Measurements from ENCODE around the gene POLDIP3.
"Not testable (repeated sequence)": the region's sequence is repeated elsewhere in the genome, so short reads cannot be mapped to it uniquely, and the experiment has no call there.

Gene POLDIP3

DNA sequence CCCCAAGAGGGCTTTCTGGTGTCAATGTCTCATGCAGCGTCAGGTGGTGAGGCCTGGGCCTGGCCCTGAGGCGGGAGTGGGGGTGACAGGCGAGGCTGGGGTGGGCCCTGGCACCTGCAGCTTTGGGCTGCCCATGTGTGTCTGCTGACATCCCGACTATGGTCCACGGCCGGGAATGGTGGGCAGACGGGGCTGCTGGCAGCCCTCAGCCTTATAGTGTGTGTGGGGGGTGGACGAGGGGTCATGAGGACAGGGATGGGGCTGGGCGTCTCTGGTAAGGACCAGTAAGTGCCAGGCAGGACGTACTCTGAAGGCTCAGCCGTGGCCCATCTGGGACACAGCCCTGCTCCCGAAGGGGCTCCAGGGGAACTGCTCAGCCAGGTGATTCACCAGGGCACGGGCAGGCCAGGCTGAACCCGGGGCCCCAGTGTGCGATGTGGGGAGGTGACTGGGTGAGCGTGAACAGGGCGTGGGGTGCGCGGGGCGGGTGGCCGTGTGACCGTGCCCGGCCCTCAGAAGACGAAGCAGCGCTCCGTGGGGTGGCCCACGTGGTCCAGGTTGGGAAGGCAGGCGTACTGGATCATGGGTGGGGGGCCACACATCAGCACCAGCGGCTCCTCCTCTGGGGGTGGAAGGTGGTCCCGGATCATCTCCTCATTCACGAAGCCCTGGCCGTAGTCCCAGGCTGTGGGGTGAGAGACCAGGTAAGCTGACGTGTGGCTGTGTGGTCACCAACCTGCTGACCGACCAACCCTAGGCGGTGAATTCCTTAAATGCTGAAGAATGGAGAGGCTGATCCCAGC is 4.8 kb upstream of the POLDIP3 start:
- ATAC-seq = no peak

DNA sequence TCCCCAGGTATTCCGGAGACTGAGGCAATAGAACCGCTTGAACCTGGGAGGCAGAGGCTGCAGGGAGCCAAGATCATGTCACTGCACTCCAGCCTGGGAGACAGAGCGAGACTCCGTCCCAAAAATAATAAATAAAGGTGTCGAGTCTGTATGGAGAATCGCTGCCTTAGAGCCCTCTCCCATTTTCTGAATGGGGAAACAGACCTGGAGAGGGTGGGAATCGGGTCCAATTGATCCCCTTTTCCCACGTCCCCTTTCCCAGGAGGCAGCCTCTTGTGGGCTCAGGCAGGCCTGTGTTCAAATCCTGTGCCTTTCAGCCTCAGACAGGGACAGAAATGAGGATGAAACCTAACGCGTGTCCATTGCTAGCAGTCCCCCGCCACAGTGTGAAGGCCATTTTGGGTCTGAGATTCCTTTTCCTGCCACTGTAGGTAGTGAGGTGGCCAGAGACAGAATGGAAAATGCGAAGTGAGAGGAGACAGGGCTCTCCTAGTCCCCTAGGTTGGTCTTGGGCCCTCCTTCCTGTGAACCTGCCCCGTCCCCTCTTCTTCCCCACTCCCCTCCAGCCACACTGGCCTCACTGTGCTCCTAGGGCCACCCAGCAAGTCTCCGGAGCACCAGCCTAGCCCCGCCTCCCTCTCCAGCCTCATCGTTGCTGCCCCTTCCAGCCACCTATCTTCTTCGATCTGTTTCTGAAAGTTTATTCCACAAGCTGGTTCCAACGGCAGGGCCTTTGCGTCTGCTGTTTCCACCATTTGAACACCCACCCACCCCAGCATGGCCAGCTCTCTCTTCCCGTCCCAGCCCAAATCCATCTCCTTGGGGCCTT is 2.7 kb upstream of the POLDIP3 start:
- no peak for ATAC-seq

DNA sequence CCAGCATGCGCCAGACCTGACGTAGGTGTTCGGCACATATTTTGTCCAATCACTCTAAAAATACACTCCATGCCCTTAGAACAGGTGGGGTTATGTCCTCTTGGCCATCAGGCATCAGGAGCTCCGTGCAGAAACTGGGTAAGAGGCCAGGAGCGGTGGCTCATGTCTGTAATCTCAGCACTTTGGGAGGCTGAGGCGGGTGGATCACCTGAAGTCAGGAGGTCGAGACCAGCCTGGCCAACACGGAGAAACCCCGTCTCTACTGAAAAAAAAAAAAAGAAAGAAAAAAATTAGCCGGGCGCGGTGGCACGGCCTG is 1.1 kb upstream of the POLDIP3 start:
- ATAC-seq = not testable (repeated sequence)

DNA sequence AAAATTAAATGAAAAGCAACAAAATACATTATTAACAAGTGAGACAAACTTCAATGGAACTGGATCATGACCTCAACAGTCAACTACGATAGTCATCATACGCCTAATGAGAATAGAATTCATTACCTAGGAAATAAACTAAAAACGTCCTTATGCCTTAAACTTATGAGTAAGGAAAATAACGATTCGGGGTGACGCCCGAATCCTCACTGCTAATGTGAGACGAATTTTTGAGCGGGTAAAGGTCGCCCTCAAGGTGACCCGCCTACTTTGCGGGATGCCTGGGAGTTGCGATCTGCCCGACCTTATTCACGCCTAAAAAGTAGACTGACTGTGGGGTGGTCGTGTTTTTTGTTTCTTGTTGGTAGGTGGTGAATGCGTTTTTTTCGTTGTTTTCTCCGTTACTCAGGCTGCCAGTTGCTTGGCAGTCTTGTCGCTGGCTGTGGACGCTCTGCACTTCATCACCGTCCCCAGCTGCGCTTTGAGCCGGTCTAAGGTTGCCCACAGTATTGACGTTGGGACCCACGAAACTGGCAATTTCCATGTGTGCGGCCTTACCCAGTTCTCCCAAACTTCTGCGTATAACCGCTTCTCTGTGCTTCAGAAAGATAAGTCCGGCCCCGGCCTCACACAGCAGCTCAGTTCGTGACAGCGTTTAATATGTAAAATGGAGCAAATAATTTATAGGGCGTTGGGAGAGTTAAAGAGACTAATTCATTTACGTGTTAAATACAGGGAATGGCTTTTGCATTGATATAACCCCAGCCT is 593 bp upstream of the POLDIP3 start:
- ATAC-seq = peak; percentile 78 to 81

DNA sequence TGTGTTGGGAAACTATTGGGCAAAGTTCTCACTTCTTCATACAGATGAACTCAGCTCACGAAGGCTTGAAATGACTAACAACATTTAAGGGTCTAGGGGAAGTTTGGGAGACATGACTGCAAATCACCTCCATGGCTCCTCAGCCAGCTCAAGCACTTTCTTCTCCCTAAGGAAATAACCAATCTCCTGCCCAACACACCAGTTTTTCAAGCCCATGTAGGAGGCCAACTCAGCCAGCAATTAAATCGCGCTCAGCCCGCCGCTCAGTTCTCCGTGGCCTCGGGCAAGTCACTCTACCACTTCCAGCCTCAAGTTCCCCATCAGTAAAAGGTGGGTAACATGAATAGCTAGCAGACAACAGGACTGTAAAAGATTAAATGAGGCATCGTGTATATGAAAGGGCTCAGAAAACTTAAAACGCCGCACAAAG is 796 bp downstream of the POLDIP3 start:
- ATAC-seq = no peak

DNA sequence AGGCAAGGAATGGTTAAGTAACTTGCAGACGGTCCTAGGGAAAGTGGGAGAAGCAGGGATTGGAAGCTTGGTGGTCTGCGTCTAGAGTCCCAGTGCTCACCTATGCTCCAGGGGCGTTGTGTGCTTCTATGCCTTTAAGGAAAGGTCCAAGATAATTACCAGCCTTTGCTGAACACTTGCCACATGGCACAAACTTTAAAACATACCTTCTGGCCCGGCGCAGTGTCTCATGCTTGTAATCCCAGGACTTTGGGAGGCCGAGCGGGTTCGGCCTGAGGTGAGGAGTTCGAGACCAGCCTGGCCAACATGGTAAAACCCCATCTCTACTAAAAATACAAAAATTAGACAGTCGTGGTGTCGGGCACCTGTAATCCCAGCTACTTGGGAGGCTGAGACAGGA is 2.3 kb downstream of the POLDIP3 start:
- no peak for ATAC-seq

DNA sequence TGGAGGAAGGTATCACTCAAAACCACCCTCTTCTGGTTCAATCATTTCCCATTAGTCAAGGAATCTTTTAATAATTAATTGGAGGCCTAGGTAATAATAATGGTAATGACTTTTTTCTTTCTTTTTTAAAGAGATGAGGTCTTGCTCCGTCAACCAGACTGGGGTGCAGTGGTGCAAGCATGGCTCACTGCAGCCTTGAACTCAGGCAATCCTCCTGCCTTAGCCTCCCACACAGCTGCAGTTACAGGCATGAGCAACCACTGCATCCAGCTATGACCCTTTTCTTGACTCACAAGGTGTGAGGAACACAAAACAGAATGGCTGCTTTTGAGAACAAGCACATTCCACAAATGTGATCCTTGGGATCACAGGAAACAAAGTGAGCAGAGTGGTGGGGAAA is 3.6 kb downstream of the POLDIP3 start:
- no peak for ATAC-seq

DNA sequence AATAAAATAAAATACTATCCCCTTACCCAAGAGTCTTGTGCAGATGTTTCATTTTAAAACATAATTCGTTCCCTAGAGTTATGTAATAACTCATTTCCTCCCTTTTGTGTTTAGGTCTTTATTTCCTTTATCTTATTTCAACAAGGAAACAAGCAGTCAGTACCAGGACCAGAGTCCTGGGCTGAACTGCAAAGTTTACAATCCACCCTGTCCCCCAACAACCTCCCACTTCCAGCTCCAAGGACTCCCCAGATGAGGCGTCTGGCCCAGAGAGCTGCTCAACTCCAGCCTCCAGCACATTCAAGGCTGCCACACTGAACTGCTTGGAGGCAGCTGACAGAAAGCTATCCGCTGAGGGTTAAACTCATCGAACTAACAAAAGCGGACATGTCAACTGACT is 4.5 kb downstream of the POLDIP3 start:
- no peak for ATAC-seq

DNA sequence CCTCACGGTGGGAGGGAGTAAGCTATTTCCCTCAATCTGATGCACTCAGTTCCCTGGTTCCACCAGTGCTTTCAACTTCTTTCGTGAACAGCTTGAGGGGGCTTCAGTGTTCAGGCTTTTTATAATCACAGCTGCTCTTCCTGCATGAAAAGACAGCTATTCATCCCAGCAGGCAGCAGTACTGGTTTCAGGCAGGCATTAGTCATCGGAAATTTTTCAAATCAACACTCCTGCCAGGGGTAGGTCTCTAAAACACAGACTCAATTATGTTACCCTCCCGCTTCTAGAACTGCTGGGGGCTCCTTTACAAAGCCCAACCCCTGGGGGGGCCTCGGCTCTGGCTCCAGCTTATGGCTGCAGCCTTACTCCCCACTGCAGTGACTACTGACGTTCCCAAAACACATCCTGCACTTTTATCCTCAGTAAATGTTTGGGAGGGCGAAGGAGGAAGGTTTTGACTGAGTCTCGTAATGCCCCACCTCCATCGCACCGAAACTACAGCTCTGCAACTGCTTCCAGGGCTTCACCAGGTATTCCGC is 5.8 kb downstream of the POLDIP3 start:
- ATAC-seq = peak; percentile 57 to 76

DNA sequence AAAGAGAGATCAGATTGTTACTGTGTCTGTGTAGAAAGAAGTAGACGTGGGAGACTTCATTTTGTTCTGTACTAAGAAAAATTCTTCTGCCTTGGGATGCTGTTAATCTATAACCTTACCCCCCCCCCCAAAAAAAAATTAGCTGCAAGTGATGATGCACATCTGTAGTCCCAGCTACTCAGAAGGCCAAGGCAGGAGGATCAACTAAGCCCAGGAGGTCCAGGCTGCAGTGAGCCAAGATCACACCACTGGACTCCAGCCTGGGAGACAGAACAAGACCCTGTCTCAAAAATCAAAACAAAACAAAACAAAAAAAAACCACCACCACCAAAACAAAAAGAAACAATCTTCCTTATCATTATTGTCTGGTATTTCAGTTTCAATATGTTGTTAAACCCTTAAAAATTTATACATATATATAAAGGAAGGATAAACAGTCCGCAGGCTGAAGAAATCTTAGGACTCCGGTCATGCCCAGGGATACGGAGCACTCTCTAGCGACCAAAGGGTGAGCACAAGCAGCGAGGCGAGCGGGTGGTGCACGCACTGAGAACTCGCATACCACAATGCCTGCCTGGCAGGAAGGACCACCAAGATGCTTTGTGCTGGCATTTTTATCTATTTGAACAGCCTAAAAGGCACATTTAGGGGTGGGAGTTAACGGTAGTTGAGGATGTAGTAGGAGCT is 6.4 kb downstream of the POLDIP3 start:
- ATAC-seq = no peak

DNA sequence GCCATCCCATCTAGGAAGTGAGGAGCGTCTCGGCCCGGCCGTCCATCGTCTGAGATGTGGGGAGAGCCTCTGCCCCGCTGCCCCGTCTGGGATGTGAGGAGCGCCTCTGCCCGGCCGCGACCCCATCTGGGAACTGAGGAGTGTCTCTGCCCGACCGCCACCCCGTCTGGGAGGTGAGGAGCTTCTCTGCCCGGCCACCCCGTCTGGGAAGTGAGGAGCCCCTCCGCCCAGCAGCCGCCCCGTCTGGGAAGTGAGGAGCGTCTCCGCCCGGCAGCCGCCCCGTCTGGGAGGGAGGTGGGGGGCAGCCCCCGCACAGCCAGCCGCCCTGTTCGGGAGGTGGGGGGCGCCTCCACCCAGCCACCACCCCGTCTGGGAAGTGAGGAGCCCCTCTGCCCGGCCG is 7.0 kb downstream of the POLDIP3 start:
- not testable (repeated sequence) for ATAC-seq

DNA sequence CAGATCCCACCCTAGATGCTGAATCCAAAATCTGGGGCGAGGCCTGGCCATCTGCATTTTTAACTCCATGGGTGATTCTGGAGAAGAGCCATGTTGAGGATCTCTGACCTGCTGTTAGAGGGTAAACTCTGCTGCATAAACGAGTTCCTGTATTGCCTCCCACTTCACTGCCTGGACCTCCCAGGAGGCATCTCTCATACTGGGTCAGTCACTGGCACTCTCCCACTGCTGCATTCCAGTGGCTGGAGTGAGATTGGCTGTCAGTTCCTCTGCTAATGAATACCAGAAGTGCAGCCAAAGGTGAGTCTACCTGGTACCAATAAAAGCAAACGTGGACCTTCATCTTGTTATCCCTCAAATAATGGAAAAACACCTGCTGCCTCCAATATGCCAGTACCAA is 10.3 kb downstream of the POLDIP3 start:
- ATAC-seq = no peak

DNA sequence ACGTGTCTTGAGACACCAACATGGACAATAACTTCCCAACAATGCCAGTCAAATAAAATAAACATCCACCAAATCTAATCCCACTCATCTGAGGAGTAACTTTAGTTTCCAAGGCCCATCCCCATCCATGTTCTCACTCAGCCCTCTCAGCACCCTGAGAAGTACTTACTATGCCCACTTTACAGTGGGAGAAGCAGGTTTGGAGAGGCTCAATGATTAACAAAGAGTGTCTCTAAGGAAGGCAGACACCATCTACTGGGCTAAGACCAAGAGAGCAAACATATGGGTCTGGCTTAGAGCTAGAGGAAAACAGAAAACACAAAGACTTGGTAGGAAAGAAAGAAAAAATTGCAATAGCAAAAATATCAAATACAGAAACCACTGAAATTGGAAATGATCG is 11.3 kb downstream of the POLDIP3 start:
- no peak for ATAC-seq

DNA sequence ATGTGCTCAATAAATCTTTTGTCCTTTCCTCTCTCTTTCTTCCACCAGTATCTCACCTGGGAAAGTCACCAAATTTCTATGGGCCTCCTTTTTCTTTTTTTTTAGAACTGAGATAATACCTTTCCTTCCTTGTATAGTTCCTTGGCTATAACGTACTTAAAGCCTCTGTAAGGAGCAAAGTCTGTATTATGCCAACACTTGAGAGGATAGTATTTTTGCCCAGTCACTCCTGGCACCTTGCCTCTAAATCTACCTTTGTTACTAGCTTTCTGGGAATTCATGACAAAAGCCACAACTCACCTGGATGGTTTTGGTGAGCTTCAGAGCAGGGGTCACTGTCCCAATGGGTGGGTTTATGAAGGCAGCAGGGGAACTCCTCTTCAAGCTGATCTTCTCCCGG is 12.2 kb downstream of the POLDIP3 start:
- ATAC-seq = no peak

DNA sequence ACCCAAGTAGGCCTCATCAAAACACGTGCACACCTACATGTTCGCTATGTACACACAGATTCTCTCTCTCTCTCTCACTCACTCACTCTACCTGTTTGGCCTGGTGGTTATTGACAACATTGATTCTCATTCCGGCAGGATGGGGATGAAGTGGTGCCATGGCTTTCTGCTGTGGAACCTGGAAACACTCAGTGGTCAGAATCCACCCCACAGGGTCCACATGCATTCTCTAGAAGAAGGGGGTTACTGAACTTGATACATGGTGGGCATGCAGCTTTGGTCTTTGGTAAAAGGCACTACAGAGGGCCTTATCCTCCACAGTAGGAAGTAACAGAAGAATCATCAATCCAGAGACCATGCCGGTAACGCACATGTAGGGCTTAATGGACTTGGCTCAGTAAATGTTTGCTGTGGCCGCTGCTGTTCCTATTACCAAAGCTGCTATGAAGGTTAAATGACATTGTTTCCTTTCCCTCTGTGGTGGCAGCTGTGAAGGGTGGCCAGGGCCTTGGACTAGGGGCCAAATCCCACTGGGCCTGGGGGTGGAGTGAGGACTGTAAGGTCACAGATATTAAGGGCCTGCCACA is 12.7 kb downstream of the POLDIP3 start:
- ATAC-seq = no peak

DNA sequence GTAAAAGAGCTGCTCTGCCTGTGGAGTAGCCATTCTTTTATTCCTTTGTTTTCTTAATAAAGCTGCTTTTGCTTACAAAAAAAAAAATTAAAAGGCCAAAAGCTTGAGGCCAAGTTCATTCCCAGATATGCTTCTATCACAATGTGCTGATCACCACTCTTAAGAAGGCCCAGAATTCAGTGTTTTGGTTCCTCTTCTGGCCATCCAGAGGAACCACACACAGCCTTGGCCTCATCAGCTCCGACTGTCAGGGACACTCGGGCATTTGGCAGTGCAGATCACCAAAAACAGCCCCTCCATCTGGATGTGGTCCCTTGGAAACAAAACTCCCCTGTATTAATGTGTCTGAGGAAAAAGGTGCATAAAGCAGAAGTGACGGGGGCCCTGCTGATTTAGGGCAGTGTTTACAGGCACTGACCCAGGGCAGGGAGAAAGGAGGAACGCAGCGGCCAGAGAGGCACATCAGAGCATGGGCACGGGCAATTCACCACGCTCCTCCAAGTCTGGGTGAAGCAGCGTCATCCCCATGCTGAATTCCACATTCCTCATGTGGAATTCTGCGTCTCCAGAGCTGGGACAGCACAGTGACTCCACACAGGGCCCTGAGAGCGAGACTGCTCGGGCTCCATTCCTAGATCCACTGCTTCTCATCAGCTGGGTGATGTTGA is 17.7 kb downstream of the POLDIP3 start:
- no peak for ATAC-seq

DNA sequence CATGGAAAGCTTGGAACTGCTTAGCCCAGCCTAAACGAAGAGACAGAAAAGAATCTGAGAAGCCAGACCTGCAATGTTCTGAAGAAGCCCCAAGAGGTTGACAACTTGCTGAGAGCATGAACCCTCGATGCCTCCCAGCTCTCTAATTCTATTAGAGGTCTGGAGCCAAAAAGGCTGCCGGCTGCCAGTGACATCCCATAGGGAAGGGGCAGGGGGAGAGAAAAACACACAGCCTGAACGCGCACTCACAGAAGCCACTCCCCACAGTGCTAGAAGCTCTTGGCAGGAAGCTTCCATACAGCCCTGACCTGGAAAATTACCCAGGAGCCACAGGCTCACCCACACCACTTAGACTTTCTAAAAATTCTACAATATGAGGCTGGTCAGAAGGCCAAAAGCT is 18.3 kb downstream of the POLDIP3 start:
- no peak for ATAC-seq

DNA sequence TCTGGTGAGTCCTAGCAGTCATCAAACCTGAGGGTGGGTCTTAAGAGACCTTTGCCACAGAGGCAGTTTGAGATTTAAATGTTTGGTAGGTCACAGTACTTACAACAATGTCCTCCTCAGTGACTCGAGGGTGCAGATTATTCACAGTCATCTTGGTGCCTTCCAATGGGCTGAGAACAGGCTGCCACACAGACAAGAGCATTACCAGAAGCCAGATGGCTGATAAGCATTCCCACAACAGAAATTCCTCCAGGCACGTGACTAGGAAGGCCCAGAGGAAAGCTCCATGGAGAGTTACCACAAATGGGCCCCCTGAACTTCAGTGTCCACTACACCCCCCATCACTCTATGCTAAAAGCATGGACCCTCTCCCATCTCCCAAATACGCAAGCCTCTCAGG is 19.2 kb downstream of the POLDIP3 start:
- no peak for ATAC-seq

DNA sequence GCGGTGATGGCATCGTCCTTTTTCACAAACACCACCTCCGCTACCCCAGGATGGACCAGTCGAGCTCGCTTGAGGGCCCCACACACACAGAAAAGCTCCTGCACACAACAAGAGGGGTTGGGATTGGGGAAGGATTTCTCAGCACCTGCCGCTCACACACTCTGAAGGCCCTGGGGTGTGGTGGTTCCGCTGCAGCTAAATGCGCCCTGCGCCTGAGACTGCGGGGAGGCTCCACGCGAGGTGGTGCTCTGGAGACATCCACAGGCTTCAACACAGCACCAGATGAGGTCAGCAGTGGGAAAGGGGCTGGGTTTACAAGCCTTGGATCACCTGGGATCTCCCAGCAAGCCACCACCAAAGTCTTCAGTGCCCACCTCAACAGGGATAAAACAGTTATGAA is 22.7 kb downstream of the POLDIP3 start:
- ATAC-seq = no peak

DNA sequence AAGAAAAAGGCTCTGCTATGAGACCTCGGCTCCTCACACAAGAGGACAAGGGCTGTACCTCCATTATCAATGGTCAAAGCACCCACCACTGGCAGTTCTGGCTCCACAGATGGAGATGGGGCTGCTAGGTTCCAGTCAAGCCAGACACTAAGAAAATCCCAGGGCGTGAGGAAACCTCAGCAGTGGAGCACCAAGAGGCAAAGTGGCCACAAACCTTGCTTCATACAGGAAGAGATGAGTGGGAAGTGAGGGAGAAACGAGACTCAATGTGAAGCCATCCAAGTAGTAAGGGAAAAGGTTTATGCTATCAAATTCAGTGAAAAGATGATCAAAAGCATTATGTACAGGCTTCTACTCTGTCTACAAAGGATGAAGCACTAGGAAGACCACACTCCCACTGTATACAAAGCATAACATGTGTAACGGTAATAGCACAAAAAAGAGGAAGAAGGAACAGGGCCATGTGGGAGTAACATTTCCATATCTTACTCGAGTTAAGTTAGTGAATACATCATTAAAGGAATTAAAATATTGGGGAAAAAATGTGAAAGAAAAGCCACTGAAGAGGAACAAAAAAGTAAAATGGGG is 27.0 kb downstream of the POLDIP3 start:
- ATAC-seq = no peak

DNA sequence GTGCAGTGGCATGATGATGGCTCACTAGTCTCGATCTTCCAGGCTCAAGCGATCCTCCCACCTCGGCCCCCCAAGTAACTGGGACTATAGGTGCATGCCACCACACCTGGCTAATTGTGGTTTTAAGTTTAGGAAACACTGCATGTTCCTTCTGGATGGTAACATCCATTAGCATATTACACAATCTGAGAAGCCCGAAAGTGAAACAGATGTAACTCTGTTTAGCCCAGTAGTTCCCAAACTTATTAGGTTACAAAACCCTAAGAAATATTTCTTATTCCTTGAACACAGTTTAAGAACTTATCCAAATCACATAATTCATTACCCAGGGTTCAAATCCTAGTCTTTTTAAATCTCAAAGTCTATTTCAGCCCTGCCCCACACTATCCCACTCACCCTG is 28.3 kb downstream of the POLDIP3 start:
- ATAC-seq = no peak

All from activated CD4-positive, CD25-positive, alpha-beta regulatory T cell treated with anti-CD3 and anti-CD28 coated beads, Interleukin-2, amount 50 U/mL, for 24 hours (primary cell).